Right ventricle myocardium superior (tissue), 1 donor: ENCODE results near the gene HMG20A. TPM values are rescaled to one million over a fixed set of nuclear protein-coding genes. Genes with fewer than 3 reads are reported as not detected.

Source experiments
- ATAC-seq: fragments of 200-7000 bp; cut with Tn5 transposase; one replicate; pipeline ENCODE4 v1.9.1; 2020; ENCODE audit warnings: mild to moderate bottlenecking; ENCODE audit not compliant: poor library complexity
- DNase-seq: peaks from one replicate; pipeline ENCODE4 v3.0.0-alpha.2; 2020
- intact Hi-C: fragments of 100-400 bp; cut with DNase I; formaldehyde crosslinking; loops from one replicate; pipeline ENCODE4 v1.11.2; 2022
- total RNA-seq: library from RNA; stranded (reverse); fragmentation: NEBNext Ultra II Directional; extraction: Animal tissue kit (Norgen Biotek cat#: 25700); gene quantifications from one replicate; pipeline ENCODE4 v1.2.1, GENCODE V29; 2021
- donor health status: DM: no; HTN: yes; CAD: no; lungs with severe emphysema.

HMG20A gene
- total RNA-seq, 1 donor from 2014 or later = 28.8 TPM

DNA sequence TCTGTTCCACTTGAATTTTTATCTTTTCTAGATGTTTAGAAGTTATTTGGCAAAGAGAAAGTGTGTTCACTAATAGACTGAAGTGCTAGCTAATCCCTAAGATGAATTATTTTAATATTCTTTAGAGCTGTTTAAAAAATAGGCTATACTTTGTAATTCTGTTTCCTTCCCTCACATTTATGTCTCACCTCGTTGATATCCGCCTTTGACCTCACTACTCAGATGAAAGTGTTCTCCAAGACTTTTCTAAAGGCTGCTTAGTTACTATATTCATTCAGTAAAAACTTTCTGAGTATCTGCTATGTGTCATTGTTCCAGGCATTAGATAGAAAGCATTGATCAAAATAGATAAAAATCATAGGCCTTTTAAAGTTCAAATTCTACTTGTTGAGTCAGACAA, 38.3 kb downstream of the HMG20A start:
- no peak for ATAC-seq
- no peak for DNase-seq
- intact Hi-C loops = no loop called here

- ATAC-seq (no peak), DNase-seq (no peak)
- intact Hi-C loops = no loop called here
These were observed 40.8 kb downstream of the HMG20A start for GRCh38 chr15:77461486-77461885.

GRCh38 chr15:77464129-77464865, 43.6 kb downstream of the HMG20A start:
- ATAC-seq (no peak), DNase-seq (no peak)
- intact Hi-C loops = no loop called here

DNA sequence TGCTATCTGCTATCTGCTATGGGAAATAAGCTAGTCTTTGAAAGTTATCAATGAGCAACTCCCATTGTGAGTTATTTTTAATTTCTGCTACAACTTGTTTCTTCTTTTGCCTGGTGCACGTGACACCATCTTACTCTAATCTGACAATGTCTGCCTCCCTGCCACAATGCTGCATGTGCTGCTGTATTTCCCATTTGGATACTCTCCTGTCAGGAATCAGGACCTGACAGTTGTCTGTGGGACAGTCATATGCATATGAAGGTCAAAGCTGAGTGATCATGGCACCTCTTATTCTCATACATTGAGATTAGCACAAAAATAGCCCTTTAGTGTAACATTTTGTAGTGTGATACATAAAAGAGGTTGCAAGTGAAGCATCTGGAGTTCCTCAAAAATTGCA, 45.8 kb downstream of the HMG20A start:
- ATAC-seq (peak; percentile 76), DNase-seq (no peak)
- intact Hi-C loops = no loop called here

DNA sequence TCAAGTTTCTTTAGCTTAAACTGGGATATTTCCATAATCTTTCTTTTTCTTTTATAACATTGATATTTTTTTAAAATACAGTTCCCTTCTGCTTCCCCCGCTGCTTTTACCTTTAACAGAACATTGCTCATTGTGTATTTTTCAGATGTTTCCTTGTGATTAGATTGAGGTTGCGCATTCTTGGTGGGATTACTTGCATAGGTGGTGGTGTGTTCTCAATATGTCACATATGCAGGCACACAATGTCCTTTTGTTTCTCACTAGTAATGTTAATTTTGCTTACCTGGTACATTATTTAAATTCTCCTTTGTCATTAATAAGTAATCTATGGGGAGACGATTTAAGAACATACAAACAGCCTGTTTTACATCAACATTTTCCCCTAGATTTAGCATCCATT, 48.2 kb downstream of the HMG20A start:
- ATAC-seq = no peak
- no peak for DNase-seq
- intact Hi-C loops = no loop called here

- ATAC-seq (no peak), DNase-seq (no peak)
- intact Hi-C loops = no loop called here
These were observed 49.5 kb downstream of the HMG20A start for GRCh38 chr15:77470235-77470634.

DNA sequence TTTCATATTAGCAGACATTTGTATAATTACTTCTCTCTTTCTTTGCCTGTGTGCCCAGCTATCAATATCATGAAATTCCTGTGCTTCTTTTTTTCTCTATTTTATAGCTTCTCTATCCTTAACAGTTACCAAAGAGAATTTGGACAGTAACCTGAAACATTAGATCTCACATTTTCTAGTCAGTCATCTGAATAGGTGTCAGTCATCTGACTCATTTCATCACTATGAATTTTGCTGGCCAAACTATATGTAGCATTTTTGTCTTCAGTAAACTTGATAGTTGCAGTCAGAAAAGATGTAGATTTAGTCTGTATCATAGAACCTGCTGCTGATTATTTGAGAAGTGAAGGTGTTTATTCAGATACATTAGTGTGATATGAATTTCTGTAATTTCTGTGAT, 52.6 kb downstream of the HMG20A start:
- DNase-seq (no peak), ATAC-seq (no peak)
- intact Hi-C loops = no loop called here

DNA sequence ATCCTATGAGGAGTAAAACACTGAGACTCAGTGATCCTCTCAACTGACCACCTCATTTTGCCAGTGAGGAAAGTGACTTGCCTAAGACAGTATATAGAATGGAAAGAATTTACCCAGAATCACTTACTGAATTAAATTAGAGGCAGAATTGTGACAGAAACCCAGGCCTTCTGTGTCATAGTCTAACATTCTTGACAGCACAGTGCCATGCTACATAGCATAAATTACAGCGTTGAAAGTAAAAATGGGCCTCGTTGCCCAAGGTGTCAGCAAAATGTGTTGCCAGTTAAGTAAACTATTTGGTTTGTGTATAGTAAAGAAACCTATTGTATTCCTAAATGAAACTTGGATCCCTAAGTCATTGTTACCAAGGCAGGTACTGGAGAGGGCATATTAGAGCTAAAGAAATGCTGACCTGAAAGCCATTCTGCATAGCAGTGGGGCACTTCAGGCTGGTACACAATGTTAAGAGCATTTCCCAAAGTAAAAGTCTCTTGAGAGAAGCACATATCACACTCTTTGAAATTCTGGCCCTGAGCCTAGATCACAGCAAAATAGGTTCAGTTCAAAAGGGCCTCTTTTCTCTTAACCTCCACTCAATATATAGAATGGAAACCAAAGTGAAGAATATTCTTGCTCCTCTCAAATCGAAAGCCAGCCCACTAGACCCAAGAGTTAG, 53.8 kb downstream of the HMG20A start:
- intact Hi-C loops = no loop called here
- ATAC-seq (peak; percentile 93), DNase-seq (no peak)

GRCh38 chr15:77475001-77475400, 54.3 kb downstream of the HMG20A start:
- ATAC-seq (no peak), DNase-seq (no peak)
- intact Hi-C loops = no loop called here

- no peak for DNase-seq
- intact Hi-C loops = no loop called here
- no peak for ATAC-seq
These were observed 55.2 kb downstream of the HMG20A start for GRCh38 chr15:77475898-77476297.

GRCh38 chr15:77476995-77477394, 56.3 kb downstream of the HMG20A start:
- DNase-seq = no peak
- intact Hi-C loops = no loop called here

DNA sequence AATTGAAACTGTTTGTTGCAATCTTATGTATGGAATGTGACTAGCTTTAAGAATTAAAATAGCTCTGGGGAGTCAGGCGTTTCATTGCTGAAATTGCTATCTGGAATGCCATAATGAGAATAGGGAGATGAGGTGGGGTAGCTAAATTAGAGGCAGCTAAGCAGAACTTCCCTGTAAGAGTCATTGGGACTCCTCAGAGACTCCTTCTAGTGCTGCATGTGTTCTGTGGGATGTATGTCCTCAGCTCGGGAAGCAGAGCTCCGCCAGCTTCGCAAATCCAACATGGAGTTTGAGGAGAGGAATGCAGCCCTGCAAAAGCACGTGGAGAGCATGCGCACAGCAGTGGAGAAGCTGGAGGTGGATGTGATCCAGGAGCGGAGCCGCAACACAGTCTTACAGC, 57.4 kb downstream of the HMG20A start:
- ATAC-seq (no peak), DNase-seq (no peak)
- intact Hi-C loops = no loop called here

More at GRCh38 chr15:77476995-77477394, 56.3 kb downstream of the HMG20A start:
- no peak for ATAC-seq

DNA sequence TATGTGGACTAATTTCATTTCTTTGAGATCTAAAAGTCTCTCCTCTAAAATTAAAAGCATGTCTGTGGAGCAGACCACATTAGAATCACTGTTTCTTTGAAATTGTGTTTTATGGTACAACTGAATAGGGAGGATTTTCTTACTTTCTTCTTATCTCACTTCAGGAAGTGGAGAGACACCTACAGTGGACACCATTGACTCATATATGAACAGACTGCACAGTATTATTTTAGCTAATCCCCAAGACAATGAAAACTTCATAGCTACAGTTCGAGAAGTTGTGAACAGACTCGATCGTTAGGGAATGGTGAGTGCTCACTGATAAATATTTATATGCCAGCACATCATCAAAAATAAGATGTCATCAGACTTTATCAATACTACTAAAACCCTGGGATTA, 58.3 kb downstream of the HMG20A start:
- no peak for ATAC-seq

GRCh38 chr15:77480859-77481633, 60.4 kb downstream of the HMG20A start:
- ATAC-seq = no peak
- DNase-seq = no peak
- intact Hi-C loops = no loop called here

More for the DNA sequence above, 58.3 kb downstream of the HMG20A start:
- intact Hi-C loops = no loop called here
- no peak for DNase-seq

DNA sequence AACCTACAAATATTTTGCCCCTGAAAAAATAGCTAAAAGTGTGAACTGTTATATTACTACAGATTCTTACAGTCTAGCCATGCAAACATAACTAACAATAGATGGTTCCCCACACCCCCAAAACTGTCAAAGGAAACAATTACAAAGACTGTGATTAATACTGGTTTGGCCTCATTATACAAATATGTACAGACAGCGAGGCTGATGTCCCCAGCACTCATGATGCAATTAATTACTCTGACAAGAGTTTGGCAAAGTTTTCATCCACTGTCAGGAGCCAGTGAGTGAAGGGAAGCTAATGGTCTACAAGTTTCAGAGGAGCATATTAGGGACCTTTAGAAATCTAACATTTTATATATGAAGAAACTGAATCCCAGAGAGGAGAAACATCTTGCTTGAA, 61.0 kb downstream of the HMG20A start:
- no peak for DNase-seq
- ATAC-seq = peak; percentile 81
- intact Hi-C loops = no loop called here

- intact Hi-C loops = no loop called here
- DNase-seq (no peak), ATAC-seq (peak; percentile 42)
These were observed 61.9 kb downstream of the HMG20A start for GRCh38 chr15:77482570-77482969.

GRCh38 chr15:77483425-77484140, 62.9 kb downstream of the HMG20A start:
- no peak for DNase-seq
- no peak for ATAC-seq
- intact Hi-C loops = no loop called here

GRCh38 chr15:77484994-77485393, 64.3 kb downstream of the HMG20A start:
- intact Hi-C loops = no loop called here
- ATAC-seq = no peak

More at GRCh38 chr15:77484994-77485393, 64.3 kb downstream of the HMG20A start:
- DNase-seq = no peak
